GM21717 (cell line): ENCODE data around the gene CFAP299.
"Not testable (repeated sequence)": the region's sequence is repeated elsewhere in the genome, so short reads cannot be mapped to it uniquely, and the experiment has no call there.

Source experiments
- ATAC-seq: cut with Tn5 transposase; IDR thresholded peaks from one replicate; pipeline ENCODE4 v1.9.1; 2021; ENCODE audit warnings: mild to moderate bottlenecking, moderate library complexity; ENCODE audit not compliant: unreplicated experiment

CFAP299 gene

DNA sequence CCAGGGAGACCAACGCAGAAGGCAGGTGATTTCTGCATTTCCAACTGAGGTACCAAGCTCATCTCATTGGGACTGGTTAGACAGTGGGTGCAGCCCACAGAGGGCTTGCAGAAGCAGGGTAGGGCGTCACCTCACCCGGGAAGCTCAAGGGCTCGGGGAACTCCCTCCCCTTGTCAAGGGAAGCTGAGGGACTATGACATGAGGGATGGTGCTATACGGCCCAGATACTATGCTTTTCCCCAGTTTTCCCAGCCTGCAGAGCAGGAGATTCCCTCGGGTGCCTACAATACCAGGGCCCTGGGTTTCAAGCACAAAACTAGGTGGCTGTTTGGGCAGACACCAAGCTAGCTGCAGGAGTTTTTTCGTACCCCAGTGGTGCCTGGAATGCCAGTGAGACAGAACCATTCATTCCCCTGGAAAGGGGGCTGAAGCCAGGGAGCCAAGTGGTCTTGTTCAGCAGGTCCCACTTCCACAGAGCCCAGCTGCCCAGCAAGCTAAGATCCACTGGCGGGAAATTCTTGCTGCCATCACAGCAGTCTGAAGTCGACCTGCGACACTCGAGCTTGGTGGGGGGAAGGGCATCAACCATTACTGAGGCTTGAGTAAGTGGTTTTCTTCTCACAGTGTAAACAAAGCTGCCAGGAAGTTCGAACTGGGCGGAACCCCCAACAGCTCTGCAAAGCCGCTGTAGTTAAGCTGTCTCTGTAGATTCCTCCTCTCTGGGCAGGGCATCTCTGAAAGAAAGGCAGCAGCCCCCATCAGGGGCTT is 103.9 kb downstream of the CFAP299 start:
- ATAC-seq = not testable (repeated sequence)

DNA sequence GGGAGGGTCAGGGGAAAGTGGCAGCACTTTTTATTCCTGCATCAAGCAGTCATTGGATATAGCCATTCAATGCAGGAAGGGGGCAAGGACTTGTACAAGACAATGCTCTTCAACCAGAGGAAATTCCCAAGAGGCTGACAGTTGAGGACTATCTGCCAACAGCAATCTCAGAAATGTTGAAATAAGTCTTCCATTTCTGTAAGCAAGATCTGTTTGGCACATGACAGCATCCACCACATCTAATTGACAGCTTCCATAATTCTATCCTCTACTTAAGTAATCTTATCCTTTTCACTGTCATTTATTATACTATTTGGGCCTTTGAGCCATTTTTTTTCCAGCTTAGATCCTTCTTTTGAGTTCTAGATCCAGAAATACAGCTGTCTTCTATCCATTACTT is 110.7 kb downstream of the CFAP299 start:
- ATAC-seq = no peak

DNA sequence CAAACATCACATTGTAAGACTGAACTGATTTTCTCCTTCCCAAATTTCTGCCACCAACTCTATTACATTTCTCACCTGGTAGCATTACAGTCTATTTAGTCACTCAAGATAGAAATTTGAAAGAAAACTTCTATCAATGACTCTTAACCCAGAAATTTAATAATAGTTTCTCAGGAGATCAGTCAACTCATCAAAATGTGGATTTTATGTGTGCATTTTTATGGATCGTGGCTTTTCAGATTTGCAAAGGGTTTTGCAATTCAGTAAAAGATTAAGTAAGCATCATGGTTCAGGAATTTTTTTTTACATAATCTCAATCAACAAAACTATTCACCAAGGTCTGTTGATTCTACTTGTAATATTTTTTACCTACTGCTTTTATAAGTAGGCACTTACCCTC is 111.1 kb downstream of the CFAP299 start:
- ATAC-seq = no peak

DNA sequence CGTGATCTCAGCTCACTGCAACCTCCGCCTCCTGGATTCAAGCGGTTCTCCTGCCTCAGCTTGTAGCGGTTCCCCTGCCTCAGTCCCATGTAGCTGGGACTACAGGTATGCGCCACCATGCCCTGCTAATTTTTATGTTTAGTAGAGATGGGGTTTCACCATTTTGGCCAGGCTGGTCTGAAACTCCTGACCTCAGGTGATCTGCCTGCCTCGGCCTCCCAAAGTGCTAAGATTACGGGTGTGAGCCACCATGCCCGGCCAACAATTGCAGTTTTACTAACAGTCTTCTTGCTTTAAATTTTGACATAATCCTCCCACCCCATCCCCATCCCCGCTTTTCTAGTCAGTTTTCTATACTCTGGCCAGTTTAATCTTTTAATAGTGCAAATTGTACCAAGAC is 112.0 kb downstream of the CFAP299 start:
- ATAC-seq = no peak

DNA sequence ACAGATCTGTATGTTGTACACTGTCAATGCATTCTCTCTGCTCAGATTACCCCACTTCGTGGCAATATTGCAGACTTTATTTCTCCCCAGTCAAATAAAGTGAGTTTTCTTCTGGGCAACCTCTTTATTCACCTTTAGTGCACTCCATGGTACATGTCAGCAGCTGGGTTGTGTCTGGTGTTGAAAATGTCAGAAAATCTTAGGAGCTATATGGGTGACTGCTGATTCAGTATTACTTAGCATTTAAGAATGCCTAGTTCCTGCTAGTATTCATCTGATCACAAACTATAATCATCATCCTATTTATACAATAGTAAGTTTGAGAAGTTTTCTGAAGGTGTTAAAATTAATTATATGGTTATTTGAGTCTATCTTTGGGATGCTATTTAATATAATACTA is 112.5 kb downstream of the CFAP299 start:
- ATAC-seq = no peak

DNA sequence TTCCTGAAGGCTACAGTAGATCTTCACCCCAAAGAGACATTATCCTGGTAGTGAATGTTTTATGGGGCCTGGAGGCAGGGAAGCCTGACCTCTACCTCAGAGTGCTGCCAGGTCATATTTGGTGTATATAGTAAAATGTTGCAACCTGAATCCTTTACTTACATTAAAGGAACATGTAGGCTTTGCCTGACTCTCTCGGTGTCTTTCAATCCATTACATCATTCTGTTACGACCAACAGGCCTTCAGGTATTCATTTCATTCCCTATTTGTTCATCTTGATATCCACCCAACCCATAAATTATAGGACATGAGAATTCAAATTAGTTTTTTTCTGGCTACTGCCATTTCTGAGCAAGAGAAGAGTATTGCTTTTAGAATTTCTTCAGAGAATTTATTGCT is 116.5 kb downstream of the CFAP299 start:
- ATAC-seq = no peak

DNA sequence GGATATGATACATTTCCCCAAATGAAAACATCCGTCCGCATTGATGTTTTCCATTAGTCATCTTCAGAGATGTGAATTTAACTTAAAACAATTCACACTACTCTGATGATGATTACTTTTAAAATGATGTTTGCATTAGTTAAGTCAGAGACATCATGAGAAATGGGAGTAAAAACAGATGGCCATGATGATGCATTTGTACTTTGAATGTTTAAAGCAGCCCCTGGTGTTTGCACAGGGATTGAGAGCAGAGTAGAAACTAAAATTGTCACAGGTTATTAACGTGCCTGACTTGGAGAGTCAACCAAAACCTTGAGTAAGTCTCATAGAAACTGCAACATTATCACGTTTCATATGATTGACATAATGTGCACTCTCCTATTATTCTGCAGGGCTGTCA is 117.2 kb downstream of the CFAP299 start:
- ATAC-seq = no peak

DNA sequence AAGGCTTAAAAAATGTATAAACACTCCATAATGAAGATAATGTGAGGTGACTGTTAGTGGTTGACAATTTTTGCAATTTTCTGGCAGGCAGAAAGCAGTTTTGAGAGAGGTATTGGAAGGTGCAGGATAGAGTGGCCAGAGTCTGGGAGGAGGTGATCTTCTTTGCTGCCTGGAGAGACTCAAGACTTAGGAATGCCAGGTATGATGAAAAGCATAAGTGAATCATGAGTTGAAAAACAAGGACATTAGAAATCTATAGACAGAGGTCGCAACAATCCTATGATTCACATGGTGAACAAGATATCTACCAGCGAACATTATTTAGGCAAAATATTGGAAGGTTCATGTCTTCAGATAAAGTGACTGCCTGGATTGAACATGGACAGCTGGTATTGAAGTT is 118.5 kb downstream of the CFAP299 start:
- ATAC-seq = no peak

DNA sequence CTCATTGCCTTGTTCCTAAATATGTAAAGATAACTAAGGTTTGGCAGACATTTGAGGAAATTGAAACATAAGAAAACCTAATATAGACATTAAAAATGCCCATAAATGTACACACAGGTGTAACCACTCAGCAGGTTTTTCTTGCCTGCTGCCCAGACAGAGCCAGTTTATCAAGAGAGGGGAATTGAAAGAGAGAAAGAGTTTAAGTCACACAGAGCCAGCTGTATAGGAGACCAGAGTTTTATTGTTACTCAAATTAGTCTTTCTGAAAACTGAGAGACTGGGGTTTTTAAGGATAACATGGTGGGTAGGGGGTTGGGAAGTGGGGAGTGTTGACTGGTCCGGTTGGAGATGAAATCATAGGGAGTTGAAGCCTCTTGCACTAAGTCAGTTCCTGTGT is 119.0 kb downstream of the CFAP299 start:
- no peak for ATAC-seq

DNA sequence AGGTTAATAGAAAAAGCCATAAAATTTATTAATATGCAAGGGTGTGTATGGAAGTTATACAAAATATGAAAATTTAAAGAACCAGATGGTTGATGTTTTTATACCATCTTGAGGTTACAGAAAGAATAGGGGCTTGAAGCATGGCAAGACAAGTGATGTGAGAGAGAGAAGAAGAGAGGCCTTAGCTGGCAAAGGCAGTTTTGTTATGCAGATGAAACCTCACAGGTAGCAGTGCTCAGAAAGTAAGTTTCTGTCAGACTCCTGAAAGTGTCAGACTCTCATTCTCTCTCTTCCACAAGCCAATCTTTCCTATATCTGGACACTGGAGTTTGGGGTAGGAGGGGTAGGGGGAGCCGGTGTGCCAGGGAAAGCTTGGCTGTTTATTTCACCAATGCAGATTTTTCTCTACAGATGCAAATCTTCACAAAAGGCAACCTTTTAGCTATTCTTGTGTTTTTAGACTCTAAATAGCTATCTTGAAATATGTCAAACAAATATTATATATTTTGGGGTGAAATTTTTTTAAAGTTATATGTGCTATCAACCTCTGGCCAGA is 124.5 kb downstream of the CFAP299 start:
- ATAC-seq = no peak

DNA sequence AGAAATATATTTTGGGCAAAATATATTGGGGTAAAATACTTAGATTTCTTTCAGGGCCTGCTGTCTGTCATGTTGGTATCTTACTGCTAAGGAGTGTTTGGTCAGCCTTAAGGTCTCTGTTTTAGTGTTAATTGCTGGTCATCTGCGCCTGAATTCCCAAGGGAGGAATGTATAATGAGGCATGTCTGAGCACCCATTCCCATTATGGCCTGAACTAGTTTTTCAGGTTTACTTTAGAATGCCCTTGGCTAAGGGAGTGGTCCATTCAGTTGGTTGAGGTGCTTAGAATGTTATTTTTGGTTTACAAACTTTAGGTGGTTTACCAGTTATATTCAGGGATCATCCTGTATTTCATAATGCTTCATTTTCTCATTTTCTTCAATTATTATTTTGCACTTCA is 125.9 kb downstream of the CFAP299 start:
- no peak for ATAC-seq

DNA sequence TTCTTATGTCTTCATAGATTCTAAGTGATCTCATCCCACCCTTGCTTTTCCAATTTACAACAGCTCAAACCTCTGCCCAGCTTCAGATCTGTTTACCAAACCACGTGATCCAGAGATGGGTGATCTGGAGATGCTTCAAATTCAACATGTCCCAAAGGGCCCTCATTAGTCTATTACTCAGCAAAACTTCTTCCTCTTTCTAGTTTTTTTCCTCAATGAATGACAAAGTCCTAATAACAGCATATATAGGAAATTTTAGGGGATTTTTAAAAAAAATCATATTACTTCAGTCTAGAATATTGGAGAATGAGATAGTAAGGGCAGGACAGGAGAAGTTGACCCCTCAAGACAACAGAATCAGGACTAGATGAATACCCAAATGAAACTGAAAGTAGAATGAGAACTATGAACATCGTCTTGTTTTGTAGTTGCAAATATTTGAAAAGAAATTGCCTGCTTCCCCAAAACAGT is 127.1 kb downstream of the CFAP299 start:
- no peak for ATAC-seq

DNA sequence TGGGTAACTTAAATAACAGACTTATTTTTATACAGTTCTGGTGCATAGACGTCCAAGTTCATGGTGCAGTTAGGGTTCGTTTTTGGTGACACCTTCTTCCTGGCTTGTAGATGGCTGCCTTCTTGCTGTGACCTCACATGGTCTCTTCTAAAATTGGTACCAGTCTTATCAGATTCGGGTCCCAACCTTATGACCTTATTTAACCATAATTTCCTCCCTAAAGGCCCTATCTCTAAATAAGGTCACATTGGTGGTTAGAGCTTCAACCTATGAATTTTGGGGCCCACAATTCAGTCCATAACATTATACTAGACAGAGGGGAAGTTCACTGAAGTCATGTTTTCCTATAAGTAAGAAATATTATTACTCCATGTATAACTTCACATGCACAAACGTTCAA is 128.0 kb downstream of the CFAP299 start:
- ATAC-seq = no peak

DNA sequence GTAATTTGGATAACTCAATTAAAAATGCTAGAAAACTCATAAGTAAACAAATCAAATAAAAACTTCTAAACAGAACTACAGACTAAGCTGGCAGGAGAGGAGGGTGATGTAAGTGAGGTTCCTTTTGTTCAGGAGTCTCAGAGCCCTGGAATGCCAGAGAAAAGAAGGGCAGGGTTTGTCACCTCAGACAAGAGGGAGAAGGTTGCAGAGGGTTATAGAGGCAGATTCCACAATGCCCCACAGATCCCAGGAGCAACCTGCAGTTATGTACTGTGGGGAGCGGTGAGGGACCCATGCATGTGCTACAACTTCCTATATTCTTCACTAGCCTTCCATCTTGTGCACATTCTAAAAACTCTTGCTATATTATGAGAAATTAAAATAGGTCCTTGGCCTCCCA is 129.7 kb downstream of the CFAP299 start:
- no peak for ATAC-seq

DNA sequence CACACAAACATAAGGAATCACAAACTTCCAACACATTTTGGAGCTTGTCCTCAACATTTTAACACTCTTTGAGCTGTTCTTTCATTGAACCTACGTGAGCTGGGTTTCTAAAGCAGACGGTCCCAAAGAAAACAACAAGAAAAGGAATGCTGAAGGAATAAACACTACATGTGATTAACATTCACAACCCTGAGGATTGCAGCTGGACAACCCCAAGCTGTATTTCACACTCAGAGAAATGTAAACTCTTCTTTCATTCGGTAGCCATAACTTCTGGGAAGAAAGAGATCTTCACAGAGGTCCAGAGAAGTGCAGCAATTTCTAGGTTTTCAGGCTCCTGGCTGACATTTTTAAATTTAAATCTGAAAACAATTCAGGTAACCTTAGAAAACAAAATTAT is 130.2 kb downstream of the CFAP299 start:
- no peak for ATAC-seq

DNA sequence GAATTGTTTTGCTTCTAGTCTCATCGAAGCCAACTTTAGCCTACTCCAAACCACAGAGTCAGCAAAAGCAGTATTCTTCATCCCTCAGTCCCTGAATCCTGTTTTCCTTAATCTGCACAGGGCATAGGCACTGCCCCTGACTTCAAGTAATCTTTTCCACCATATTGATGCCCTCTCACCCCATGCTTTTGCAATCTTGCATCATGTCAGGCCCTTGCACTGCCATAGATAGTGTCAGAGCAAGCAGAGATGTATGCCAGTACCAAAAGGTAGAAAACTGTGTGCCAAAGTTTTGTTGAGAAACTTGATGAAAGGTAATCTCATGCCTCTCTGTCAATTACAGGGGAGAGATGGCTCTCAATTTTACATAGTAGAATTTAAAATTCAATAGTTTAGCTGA is 131.1 kb downstream of the CFAP299 start:
- no peak for ATAC-seq

DNA sequence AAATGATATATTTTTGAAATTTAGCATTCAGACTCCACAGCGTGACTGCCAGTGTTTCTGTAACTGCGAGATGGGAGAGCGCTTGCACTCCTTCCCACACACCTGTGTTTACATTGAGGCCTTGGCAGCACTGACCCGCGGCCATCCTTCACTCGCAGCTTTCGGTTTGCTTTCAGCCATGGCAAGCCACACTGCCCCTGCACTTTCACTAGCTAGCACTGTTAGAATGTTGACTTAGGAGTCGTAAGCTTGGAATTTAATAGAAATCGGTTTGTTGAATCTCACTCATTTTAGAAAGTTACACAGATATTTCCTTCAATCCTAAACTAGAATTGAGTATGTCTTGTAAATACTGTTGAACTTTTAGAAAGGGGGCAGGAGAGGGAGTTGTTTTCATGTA is 136.2 kb downstream of the CFAP299 start:
- ATAC-seq = no peak

DNA sequence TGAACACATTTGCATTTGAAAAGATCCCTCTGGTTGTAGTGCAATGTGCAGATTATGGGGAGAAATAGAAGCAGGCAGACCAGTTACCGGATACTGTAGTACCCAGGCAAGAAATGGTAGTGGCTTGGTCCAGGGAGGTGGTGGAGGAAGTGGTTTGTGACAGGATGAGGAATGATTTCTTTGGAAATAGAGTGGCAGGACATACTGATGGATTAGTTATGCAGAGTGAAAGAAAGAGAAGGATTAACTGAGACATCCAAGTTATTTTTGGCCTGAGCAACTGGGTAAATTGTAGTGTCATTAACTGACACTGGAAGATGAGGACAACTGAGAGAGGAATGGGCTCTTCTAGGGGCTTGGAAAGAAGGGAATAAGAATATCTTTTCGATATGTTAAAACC is 139.7 kb downstream of the CFAP299 start:
- no peak for ATAC-seq

DNA sequence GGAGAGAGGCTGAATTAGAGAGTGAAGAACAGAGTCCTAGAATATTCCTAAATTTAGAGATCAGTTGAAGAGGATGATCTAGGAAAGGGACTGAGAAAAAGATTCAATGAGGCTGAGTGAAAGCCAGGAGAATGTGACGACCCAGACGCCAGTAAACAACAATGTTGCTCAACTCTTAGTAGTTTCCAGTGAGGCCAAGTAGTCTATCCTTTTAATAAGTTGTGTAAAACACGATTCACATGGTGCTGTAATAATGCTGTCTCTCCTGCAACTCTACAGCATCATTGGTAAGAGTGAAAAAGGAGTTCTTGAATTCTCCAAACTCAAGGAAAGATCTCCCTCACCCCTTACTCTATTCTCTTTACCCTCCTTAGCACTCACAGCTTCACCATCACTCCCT is 140.3 kb downstream of the CFAP299 start:
- ATAC-seq = no peak

DNA sequence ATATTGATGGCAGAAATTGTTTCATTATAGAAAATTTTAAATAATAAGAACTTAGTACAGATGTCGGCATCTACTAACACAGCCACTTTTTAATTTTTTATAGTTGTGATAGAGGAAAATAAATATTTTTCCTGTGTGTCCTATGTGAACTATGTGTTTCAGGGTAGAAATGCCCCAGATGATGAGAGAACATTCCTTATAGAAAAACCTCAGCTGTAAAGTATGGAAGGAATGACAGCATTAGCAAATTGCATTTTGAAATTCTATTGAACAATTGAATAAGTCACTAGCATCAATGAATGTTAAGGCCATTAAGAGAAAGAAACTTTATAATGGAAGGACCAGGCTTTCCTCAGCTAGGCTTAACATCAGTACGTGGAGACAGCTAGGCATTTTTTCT is 149.2 kb downstream of the CFAP299 start:
- no peak for ATAC-seq

DNA sequence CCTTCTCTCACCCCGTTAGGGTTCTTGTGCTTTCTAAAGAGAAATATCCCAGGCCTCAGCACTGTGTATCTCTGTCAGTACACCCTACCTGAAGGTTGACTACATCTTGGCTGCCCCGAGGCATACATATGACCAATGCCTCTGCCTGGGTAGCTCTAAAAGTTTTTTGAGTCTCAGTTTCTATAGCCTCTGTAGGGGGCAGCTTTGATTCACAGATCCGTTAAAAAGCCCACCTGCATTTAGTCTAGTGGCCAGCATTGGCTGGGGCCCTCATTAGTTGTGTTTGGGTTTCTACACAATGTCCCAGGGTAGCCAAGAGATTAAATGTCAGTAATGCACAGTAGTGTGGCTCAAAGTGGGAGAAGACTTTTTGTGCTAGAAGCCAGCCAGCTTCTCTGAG is 151.1 kb downstream of the CFAP299 start:
- no peak for ATAC-seq

DNA sequence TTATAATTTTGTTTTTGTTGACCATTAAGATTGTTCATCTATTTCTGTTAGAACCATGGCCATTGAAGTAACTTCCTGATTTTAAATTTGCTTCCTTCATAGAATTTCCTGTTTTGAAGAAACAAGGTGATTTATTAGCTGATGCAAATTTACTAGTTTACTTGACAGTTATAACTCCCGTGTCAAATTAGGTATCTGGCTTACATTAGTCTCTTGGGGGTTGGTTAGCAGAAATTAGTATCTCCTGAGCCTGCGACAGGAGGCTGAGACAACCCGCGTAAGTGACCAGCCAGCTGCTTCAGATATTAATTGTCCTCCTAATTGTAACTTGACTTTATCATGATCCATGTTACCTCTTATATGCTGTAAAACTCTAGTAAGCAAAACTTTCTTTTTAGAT is 154.3 kb downstream of the CFAP299 start:
- no peak for ATAC-seq

DNA sequence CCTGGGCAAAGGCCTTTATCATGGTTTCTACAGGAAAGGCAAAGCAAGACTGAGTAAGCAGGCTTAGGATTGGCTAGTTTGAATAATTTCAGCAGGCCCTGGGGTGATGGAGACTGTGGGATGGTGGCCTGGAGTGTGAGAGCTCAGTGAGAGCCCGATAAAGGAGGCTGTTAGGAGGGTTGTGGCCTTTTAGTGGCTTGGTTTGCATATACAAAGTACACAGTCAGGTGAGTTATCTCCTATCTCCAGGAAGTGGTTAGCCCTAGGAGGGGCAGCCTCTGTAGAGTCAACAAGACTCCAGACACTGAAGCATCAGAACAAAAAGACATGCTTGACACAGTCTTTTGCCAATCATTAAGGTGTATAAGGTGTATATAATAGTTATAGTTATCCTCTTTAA is 157.2 kb downstream of the CFAP299 start:
- no peak for ATAC-seq
